Esophagus mucosa (tissue), 1 donor: ENCODE data around the gene TRPC4AP. TPM values are rescaled to one million over a fixed set of nuclear protein-coding genes. Genes with fewer than 3 reads are reported as not detected.

Experiments used
- ATAC-seq: fragments of 200-7000 bp; cut with Tn5 transposase; one replicate; pipeline ENCODE4 v1.9.1; 2020
- total RNA-seq: library from RNA; stranded (reverse); gene quantifications from one replicate; pipeline ENCODE4 v1.2.4, GENCODE V29; 2023
- donor health status: DM: yes; HTN: yes; CAD: no.

Gene TRPC4AP
- total RNA-seq, 1 donor from 2014 or later = 29.8 TPM

- peak; percentile 63 for ATAC-seq
Observed at GRCh38 chr20:34968042-34968775, 124.4 kb downstream of the TRPC4AP start.

- no peak for ATAC-seq
Observed at GRCh38 chr20:34967421-34967820, 125.2 kb downstream of the TRPC4AP start.

- no peak for ATAC-seq
Observed at GRCh38 chr20:34965051-34965450, 127.6 kb downstream of the TRPC4AP start.

- no peak for ATAC-seq
Observed at GRCh38 chr20:34964486-34964885, 128.1 kb downstream of the TRPC4AP start.

- ATAC-seq = no peak
Observed at GRCh38 chr20:34956751-34957472, 135.7 kb downstream of the TRPC4AP start.

GRCh38 chr20:34956041-34956458, 136.6 kb downstream of the TRPC4AP start:
- no peak for ATAC-seq

GRCh38 chr20:34955231-34956040, 137.2 kb downstream of the TRPC4AP start, which contains the start of the genes GSS and MYH7B:
Gene GSS, minus strand, starts transcription at chr20:34955806. Its CDS starts 3,954 bp downstream, at chr20:34951852.
Gene MYH7B, plus strand, starts transcription at chr20:34955868. Its CDS starts 22,138 bp downstream, at chr20:34978006.
- peak; percentile 93 for ATAC-seq

- peak; percentile 11 for ATAC-seq
Observed at GRCh38 chr20:34954904-34955230, 137.7 kb downstream of the TRPC4AP start.

GRCh38 chr20:34953960-34954359, 138.6 kb downstream of the TRPC4AP start:
- ATAC-seq = no peak

- ATAC-seq = peak; percentile 24
Observed at GRCh38 chr20:34952671-34953070, 139.9 kb downstream of the TRPC4AP start.

Other genes starting within 250 kb of the TRPC4AP start
- 5.1 TPM for gene GGT7, start 220.0 kb downstream of the TRPC4AP start, total RNA-seq
- 83.1 TPM for gene ACSS2, start 216.2 kb downstream of the TRPC4AP start, total RNA-seq
- 56.9 TPM for gene GSS, start 137.0 kb downstream of the TRPC4AP start, total RNA-seq
- gene MYH7B, start 136.9 kb downstream of the TRPC4AP start, total RNA-seq = not detected
- 13.7 TPM for gene EDEM2, start 54.5 kb upstream of the TRPC4AP start, total RNA-seq
- gene PROCR, start 79.3 kb upstream of the TRPC4AP start, total RNA-seq = 8.1 TPM
- 0.08 TPM for gene MMP24, start 133.9 kb upstream of the TRPC4AP start, total RNA-seq
- gene MMP24OS, start 185.3 kb upstream of the TRPC4AP start, total RNA-seq = 57.6 TPM
- 256 TPM for gene EIF6, start 192.0 kb upstream of the TRPC4AP start, total RNA-seq
- gene FAM83C, start 199.6 kb upstream of the TRPC4AP start, total RNA-seq = 39.1 TPM